ENCODE data around the gene CD80.
A peak's percentile ranks its signal among the peaks of the same experiment; 100 is the strongest.

The CD80 gene

DNA sequence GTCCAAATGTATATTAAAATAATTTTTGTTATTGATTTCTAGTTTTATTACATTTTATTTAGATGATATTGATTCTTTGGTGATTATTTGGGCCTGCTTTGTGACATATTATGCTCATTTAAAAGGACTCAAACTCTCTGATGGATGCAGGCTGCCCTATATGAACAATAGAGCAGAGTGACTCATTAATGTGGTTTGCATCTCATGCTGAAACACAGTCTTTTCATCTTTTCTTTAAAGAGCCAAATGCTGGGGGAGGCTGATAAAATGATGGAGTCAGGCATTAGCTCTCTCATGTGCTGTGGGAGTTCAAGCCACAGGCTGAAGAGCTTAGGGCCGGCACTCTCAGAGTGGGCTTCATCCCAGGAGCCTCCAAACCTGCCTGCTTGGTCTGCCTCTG is 45.5 kb upstream of the CD80 start:
- H3K9me3 ChIP-seq (ENCODE audit: control insufficient read depth, insufficient read depth, low read depth, low read length) = no peaks in the 10 kb centered on the region
- ChIA-PET CTCF (interaction anchor here (1.0 kb wide), 1 partner anchor 722 kb away, joined by 3 read pairs; no protein-coding TSS in a partner anchor), POLR2A (no interaction called here)
- H3K4me1 ChIP-seq (ENCODE audit: control insufficient read depth, insufficient read depth, low read length) = no peaks in the 10 kb centered on the region
- H3K36me3 ChIP-seq (ENCODE audit: control insufficient read depth in 2 of 2, insufficient read depth in 1 of 2, low read length in 2 of 2) = no peaks in the 10 kb centered on the region
- TF ChIP-seq ZNF354C (tag by site-specific recombination; IDR thresholded peaks at IDR 0.05; ENCODE audit: borderline replicate concordance, low read depth) = no peak
- TF ChIP-seq, protein P1, sequence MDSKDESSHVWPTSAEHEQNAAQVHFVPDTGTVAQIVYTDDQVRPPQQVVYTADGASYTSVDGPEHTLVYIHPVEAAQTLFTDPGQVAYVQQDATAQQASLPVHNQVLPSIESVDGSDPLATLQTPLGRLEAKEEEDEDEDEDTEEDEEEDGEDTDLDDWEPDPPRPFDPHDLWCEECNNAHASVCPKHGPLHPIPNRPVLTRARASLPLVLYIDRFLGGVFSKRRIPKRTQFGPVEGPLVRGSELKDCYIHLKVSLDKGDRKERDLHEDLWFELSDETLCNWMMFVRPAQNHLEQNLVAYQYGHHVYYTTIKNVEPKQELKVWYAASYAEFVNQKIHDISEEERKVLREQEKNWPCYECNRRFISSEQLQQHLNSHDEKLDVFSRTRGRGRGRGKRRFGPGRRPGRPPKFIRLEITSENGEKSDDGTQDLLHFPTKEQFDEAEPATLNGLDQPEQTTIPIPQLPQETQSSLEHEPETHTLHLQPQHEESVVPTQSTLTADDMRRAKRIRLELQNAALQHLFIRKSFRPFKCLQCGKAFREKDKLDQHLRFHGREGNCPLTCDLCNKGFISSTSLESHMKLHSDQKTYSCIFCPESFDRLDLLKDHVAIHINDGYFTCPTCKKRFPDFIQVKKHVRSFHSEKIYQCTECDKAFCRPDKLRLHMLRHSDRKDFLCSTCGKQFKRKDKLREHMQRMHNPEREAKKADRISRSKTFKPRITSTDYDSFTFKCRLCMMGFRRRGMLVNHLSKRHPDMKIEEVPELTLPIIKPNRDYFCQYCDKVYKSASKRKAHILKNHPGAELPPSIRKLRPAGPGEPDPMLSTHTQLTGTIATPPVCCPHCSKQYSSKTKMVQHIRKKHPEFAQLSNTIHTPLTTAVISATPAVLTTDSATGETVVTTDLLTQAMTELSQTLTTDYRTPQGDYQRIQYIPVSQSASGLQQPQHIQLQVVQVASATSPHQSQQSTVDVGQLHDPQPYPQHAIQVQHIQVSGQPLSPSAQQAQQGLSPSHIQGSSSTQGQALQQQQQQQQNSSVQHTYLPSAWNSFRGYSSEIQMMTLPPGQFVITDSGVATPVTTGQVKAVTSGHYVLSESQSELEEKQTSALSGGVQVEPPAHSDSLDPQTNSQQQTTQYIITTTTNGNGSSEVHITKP (tag by site-specific recombination; IDR thresholded peaks at IDR 0.05) = peak; percentile 37; the same call in 1 of the 2 replicates
- no peak overlapping the region for H3K27ac ChIP-seq (ENCODE audit: extremely low read depth, low read depth, low read length)
- H3K4me3 ChIP-seq (ENCODE audit: low read depth, low read length) = no peak overlapping the region

DNA sequence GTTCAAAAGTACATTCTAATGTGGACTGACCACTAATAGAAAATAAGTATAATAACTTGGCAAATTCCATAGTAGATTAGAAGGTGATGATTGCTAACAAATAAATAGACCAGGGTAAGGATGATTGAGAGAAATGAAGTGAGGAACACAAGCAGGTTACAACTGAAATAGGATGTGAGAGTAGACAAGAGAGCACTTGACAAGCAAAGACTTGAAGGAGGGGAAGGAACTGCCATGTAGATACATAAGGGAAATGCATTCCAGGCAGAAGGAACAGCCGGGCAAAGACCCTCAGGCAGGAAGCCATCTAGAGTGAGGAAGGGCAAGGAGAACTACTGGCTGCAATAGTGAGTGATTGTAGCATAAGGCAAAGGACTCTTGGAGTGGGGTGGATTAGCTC is 43.3 kb upstream of the CD80 start:
- POLR2A ChIA-PET = no interaction called here
- CTCF ChIA-PET = no interaction called here
- TF ChIP-seq ZNF221 (tag by site-specific recombination; IDR thresholded peaks at IDR 0.05; ENCODE audit: borderline replicate concordance) = no peak
- no peak for TF ChIP-seq ZNF707 (tag by site-specific recombination; IDR thresholded peaks at IDR 0.05)
- TF ChIP-seq, protein P2, sequence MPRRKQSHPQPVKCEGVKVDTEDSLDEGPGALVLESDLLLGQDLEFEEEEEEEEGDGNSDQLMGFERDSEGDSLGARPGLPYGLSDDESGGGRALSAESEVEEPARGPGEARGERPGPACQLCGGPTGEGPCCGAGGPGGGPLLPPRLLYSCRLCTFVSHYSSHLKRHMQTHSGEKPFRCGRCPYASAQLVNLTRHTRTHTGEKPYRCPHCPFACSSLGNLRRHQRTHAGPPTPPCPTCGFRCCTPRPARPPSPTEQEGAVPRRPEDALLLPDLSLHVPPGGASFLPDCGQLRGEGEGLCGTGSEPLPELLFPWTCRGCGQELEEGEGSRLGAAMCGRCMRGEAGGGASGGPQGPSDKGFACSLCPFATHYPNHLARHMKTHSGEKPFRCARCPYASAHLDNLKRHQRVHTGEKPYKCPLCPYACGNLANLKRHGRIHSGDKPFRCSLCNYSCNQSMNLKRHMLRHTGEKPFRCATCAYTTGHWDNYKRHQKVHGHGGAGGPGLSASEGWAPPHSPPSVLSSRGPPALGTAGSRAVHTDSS (tag by site-specific recombination; IDR thresholded peaks at IDR 0.05) = no peak
- TF ChIP-seq ZNF114 (tag by site-specific recombination; IDR thresholded peaks at IDR 0.05) = no peak
- no peak for TF ChIP-seq MEIS1 (CRISPR knock-in tag; IDR thresholded peaks at IDR 0.05; ENCODE audit: borderline replicate concordance)
- no peak for TF ChIP-seq ZNF2 (tag by site-specific recombination; IDR thresholded peaks at IDR 0.05)
- TF ChIP-seq ZNF138 (tag by site-specific recombination; IDR thresholded peaks at IDR 0.05; ENCODE audit: borderline replicate concordance) = no peak
- TF ChIP-seq ZBTB20 (tag by site-specific recombination; IDR thresholded peaks at IDR 0.05) = no peak
- TF ChIP-seq BCL11A (tag by site-specific recombination; IDR thresholded peaks at IDR 0.05; ENCODE audit: low read depth) = no peak
- no peak for TF ChIP-seq GFI1B (tag by site-specific recombination; IDR thresholded peaks at IDR 0.05)
- TF ChIP-seq ZNF155 (tag by site-specific recombination; IDR thresholded peaks at IDR 0.05) = no peak
- no peak for TF ChIP-seq ZNF335 (tag by site-specific recombination; conservative IDR thresholded peaks at IDR 0.05)
- TF ChIP-seq, protein P3, sequence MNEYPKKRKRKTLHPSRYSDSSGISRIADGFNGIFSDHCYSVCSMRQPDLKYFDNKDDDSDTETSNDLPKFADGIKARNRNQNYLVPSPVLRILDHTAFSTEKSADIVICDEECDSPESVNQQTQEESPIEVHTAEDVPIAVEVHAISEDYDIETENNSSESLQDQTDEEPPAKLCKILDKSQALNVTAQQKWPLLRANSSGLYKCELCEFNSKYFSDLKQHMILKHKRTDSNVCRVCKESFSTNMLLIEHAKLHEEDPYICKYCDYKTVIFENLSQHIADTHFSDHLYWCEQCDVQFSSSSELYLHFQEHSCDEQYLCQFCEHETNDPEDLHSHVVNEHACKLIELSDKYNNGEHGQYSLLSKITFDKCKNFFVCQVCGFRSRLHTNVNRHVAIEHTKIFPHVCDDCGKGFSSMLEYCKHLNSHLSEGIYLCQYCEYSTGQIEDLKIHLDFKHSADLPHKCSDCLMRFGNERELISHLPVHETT (tag by site-specific recombination; IDR thresholded peaks at IDR 0.05) = no peak
- TF ChIP-seq ZNF571 (tag by site-specific recombination; IDR thresholded peaks at IDR 0.05) = no peak
- TF ChIP-seq, protein P4, sequence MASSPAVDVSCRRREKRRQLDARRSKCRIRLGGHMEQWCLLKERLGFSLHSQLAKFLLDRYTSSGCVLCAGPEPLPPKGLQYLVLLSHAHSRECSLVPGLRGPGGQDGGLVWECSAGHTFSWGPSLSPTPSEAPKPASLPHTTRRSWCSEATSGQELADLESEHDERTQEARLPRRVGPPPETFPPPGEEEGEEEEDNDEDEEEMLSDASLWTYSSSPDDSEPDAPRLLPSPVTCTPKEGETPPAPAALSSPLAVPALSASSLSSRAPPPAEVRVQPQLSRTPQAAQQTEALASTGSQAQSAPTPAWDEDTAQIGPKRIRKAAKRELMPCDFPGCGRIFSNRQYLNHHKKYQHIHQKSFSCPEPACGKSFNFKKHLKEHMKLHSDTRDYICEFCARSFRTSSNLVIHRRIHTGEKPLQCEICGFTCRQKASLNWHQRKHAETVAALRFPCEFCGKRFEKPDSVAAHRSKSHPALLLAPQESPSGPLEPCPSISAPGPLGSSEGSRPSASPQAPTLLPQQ (tag by site-specific recombination; IDR thresholded peaks at IDR 0.05) = no peak
- H3K36me3 ChIP-seq (ENCODE audit: control insufficient read depth in 2 of 2, insufficient read depth in 1 of 2, low read length in 2 of 2) = no peaks in the 10 kb centered on the region
- H3K9me3 ChIP-seq (ENCODE audit: control insufficient read depth, insufficient read depth, low read depth, low read length) = no peaks in the 10 kb centered on the region
- H3K4me1 ChIP-seq (ENCODE audit: control insufficient read depth, insufficient read depth, low read length) = no peaks in the 10 kb centered on the region
- H3K4me3 ChIP-seq (ENCODE audit: low read depth, low read length) = no peak overlapping the region
- no peak overlapping the region for H3K27ac ChIP-seq (ENCODE audit: extremely low read depth, low read depth, low read length)
